H1 (cell line): ENCODE measurements around the gene SOD2. TPM values are rescaled to one million over a fixed set of nuclear protein-coding genes. Genes with fewer than 3 reads are reported as not detected.

Experiments used
- CTCF ChIA-PET: fragments of 300-600 bp; sonication (Branson Sonifier 250); formaldehyde crosslinking; loops from one replicate; lab custom pipeline; 2021; ENCODE audit not compliant: partially characterized antibody; lab: Charles Lee
- POLR2A ChIA-PET: fragments of 300-600 bp; sonication (Branson Sonifier 250); formaldehyde crosslinking; loops from one replicate; lab custom pipeline; 2021; ENCODE audit warnings: inconsistent platforms; ENCODE audit not compliant: partially characterized antibody; lab: Charles Lee
- DNase-seq, 2 experiments: peaks; one replicate each; pipeline versions ENCODE4 v3.0.0 to v3.0.0-alpha.2; 2010 to 2022; ENCODE audit warnings: low spot score in 2 of 2, low read depth in 1 of 2, mixed read lengths in 1 of 2
- FAIRE-seq: peaks from 2 replicates; lab custom pipeline; 2011; peaks lifted over from hg19 to GRCh38; lab: Jason Lieb, UNC
- H2AFZ ChIP-seq: 2 replicates; pipeline ENCODE4 v1.8.1; 2012; ENCODE audit warnings: low read length, inconsistent platforms
- H2AK5ac ChIP-seq: 2 replicates; pipeline ENCODE4 v1.6.1; 2013; ENCODE audit warnings: low read depth, low read length
- H2BK120ac ChIP-seq: replicated peaks from 2 replicates; pipeline ENCODE3; 2013; ENCODE audit warnings: low read depth, low read length, inconsistent platforms
- H2BK12ac ChIP-seq: 2 replicates; pipeline ENCODE4 v1.6.1; 2013; ENCODE audit warnings: low read depth, low read length
- H2BK15ac ChIP-seq: 2 replicates; pipeline ENCODE4 v1.6.1; 2013; ENCODE audit warnings: low read length
- H2BK20ac ChIP-seq: 2 replicates; pipeline ENCODE4 v1.6.1; 2013; ENCODE audit warnings: low read length
- H2BK5ac ChIP-seq: 2 replicates; pipeline ENCODE4 v1.6.1; 2013; ENCODE audit warnings: low read depth, low read length
- H3K14ac ChIP-seq: 2 replicates; pipeline ENCODE4 v1.6.1; 2013; ENCODE audit warnings: inconsistent platforms; ENCODE audit not compliant: insufficient read length
- H3K18ac ChIP-seq: 2 replicates; pipeline ENCODE4 v1.6.1; 2013; ENCODE audit warnings: low read length; ENCODE audit errors: extremely low read depth
- H3K23ac ChIP-seq: 2 replicates; pipeline ENCODE4 v1.6.1; 2013; ENCODE audit warnings: inconsistent platforms; ENCODE audit not compliant: insufficient read length
- H3K23me2 ChIP-seq: 2 replicates; pipeline ENCODE4 v1.6.1; 2013; ENCODE audit warnings: low read depth, low read length
- H3K27ac ChIP-seq: 2 replicates; pipeline ENCODE4 v1.6.1; 2011; ENCODE audit warnings: low read depth, low read length, inconsistent platforms
- H3K27me3 ChIP-seq, 4 experiments: replicated peaks in 1 of 4; 1 replicate in 1 of 4; 2 replicates in 3 of 4; pipeline versions ENCODE4 v1.6.1 to v1.8.1; 2011 to 2013; ENCODE audit warnings: low read length in 3 of 4, mild to moderate bottlenecking in 3 of 4, inconsistent platforms in 2 of 4, mixed read lengths in 2 of 4, moderate library complexity in 1 of 4; ENCODE audit not compliant: control insufficient read depth in 3 of 4, insufficient read depth in 3 of 4; ENCODE audit errors: extremely low read depth in 1 of 4
- H3K36me3 ChIP-seq, 4 experiments: 2 replicates each; pipeline versions ENCODE4 v1.6.1 to v1.8.1; 2011 to 2013; ENCODE audit warnings: mild to moderate bottlenecking in 4 of 4, low read length in 3 of 4, moderate library complexity in 2 of 4, control low read depth in 1 of 4, inconsistent platforms in 1 of 4; ENCODE audit not compliant: insufficient read depth in 4 of 4, control insufficient read depth in 2 of 4
- H3K4ac ChIP-seq: replicated peaks from 2 replicates; pipeline ENCODE3; 2013; ENCODE audit warnings: low read length, low read depth, mixed read lengths, inconsistent platforms; ENCODE audit not compliant: insufficient read length
- H3K4me1 ChIP-seq, 4 experiments: replicated peaks in 1 of 4; 1 replicate in 1 of 4; 2 replicates in 3 of 4; pipeline versions ENCODE4 v1.6.1 to v1.8.1; 2011 to 2013; ENCODE audit warnings: low read length in 3 of 4, inconsistent platforms in 2 of 4, mixed read lengths in 1 of 4; ENCODE audit not compliant: insufficient read depth in 4 of 4, control insufficient read depth in 3 of 4
- H3K4me2 ChIP-seq, 2 experiments: 2 replicates each; pipeline versions ENCODE4 v1.6.1 to v1.8.1; 2011 to 2013; ENCODE audit warnings: low read depth in 2 of 2, low read length in 2 of 2, control low read depth in 1 of 2, inconsistent platforms in 1 of 2, mild to moderate bottlenecking in 1 of 2; ENCODE audit not compliant: insufficient read depth in 1 of 2
- H3K4me3 ChIP-seq, 4 experiments: fragments of 200-600, 300-600 bp in 1 of 4; sonication (generic), shearing (Covaris generic), sonication (Bioruptor Twin) in 1 of 4; 2 replicates each; pipeline versions ENCODE4 v1.5.1 to v1.8.1; 2011 to 2016; ENCODE audit warnings: low read length in 4 of 4, low read depth in 3 of 4, control low read depth in 2 of 4, inconsistent platforms in 2 of 4, mild to moderate bottlenecking in 2 of 4, mixed read lengths in 1 of 4, moderate library complexity in 1 of 4; ENCODE audit not compliant: insufficient read depth in 2 of 4; ENCODE audit errors: extremely low read depth in 1 of 4
- H3K56ac ChIP-seq: replicated peaks from 2 replicates; pipeline ENCODE3; 2013; ENCODE audit warnings: low read depth, mild to moderate bottlenecking, mixed read lengths, low read length, inconsistent platforms; ENCODE audit not compliant: insufficient read length
- H3K79me1 ChIP-seq: 2 replicates; pipeline ENCODE4 v1.6.1; 2013; ENCODE audit warnings: low read depth, low read length, control low read depth
- H3K79me2 ChIP-seq, 2 experiments: 2 replicates each; pipeline versions ENCODE4 v1.6.1 to v1.8.1; 2012 to 2013; ENCODE audit warnings: low read length in 2 of 2, mild to moderate bottlenecking in 2 of 2, inconsistent platforms in 1 of 2; ENCODE audit not compliant: insufficient read depth in 2 of 2, control insufficient read depth in 1 of 2
- H3K9ac ChIP-seq, 4 experiments: replicated peaks in 1 of 4; 1 replicate in 1 of 4; 2 replicates in 3 of 4; pipeline versions ENCODE4 v1.6.1 to v1.8.1; 2011 to 2013; ENCODE audit warnings: low read depth in 3 of 4, low read length in 3 of 4, control low read depth in 2 of 4, mild to moderate bottlenecking in 2 of 4, moderate library complexity in 2 of 4, inconsistent platforms in 1 of 4; ENCODE audit errors: extremely low read depth in 1 of 4
- H3K9me3 ChIP-seq, 2 experiments: 2 replicates each; pipeline versions ENCODE4 v1.6.1 to v1.8.1; 2012 to 2013; ENCODE audit warnings: mild to moderate bottlenecking in 2 of 2, moderate library complexity in 2 of 2, control low read depth in 1 of 2, inconsistent platforms in 1 of 2, low read depth in 1 of 2, low read length in 1 of 2, mixed read lengths in 1 of 2; ENCODE audit not compliant: insufficient read depth in 2 of 2
- H4K20me1 ChIP-seq, 2 experiments: replicated peaks in 1 of 2; 2 replicates each; pipeline versions ENCODE3 to v1.8.1; 2011 to 2013; ENCODE audit warnings: inconsistent platforms in 2 of 2, low read length in 2 of 2, mild to moderate bottlenecking in 1 of 2; ENCODE audit not compliant: insufficient read depth in 2 of 2, control insufficient read depth in 1 of 2
- H4K5ac ChIP-seq: 2 replicates; pipeline ENCODE4 v1.6.1; 2013; ENCODE audit warnings: low read length, low read depth, mixed read lengths, inconsistent platforms; ENCODE audit not compliant: insufficient read length
- H4K8ac ChIP-seq: 2 replicates; pipeline ENCODE4 v1.8.0; 2013; ENCODE audit warnings: mild to moderate bottlenecking, moderate library complexity, low read length, inconsistent platforms; ENCODE audit not compliant: insufficient read depth; ENCODE audit errors: extremely low read depth
- H4K91ac ChIP-seq: replicated peaks from 2 replicates; pipeline ENCODE3; 2013; ENCODE audit warnings: low read length, mixed read lengths, inconsistent platforms; ENCODE audit not compliant: insufficient read length
- POLR2AphosphoS5 ChIP-seq: IDR thresholded peaks from 2 replicates; pipeline ENCODE4 v1.6.1; 2011; ENCODE audit warnings: low read depth, low read length
- SIRT6 ChIP-seq: IDR thresholded peaks from one replicate; pipeline ENCODE4 v1.7.1; 2012; ENCODE audit warnings: low read length, inconsistent platforms
- YY1 ChIP-seq: IDR thresholded peaks from 2 replicates; pipeline ENCODE4 v1.6.1; 2011; ENCODE audit warnings: low read depth, mild to moderate bottlenecking, low read length
- WGBS, 2 experiments: shearing (Covaris generic) in 1 of 2; methylation state at CpG; one replicate each; pipeline versions ENCODE4 v1.1.6 to v1.1.7; 2013 to 2015; ENCODE audit warnings: low lambda C conversion rate in 2 of 2, mixed read lengths in 2 of 2, inconsistent platforms in 1 of 2, low coverage in 1 of 2, missing lambda C conversion rate in 1 of 2; ENCODE audit not compliant: insufficient replicate concordance in 2 of 2, insufficient coverage in 1 of 2, insufficient read length in 1 of 2; ENCODE audit errors: extremely low coverage in 1 of 2, missing lambda C conversion rate in 1 of 2; 5-methylcytosine and 5-hydroxymethylcytosine counted together
- polyA plus RNA-seq, 7 experiments: library from polyadenylated mRNA; depleted of rRNA in 3 of 7; stranded (reverse) in 5 of 7; unstranded in 2 of 7; fragments of >200 nt in 5 of 7; fragments of 200-250 nt in 2 of 7; gene quantifications; 1 replicate in 5 of 7; 2 replicates in 1 of 7; 4 replicates in 1 of 7; pipeline versions ENCODE4 v1.2.1 to v1.2.3, GENCODE V29; 2011 to 2013; ENCODE audit warnings: missing spikeins in 2 of 7, mixed read lengths in 2 of 7
- total RNA-seq: library from RNA; stranded (reverse); fragmentation: NEBNext Ultra II Directional; extraction: Animal tissue kit (Norgen Biotek cat#: 25700); gene quantifications from 2 replicates; pipeline ENCODE4 v1.2.1, GENCODE V29; 2021

SOD2 gene
- total and polyA plus RNA-seq, 2 of the 8 experiments (the other 6 are each of a cell fraction or from before 2014, with no cell fraction given), result 31.1 to 88.7 TPM

DNA sequence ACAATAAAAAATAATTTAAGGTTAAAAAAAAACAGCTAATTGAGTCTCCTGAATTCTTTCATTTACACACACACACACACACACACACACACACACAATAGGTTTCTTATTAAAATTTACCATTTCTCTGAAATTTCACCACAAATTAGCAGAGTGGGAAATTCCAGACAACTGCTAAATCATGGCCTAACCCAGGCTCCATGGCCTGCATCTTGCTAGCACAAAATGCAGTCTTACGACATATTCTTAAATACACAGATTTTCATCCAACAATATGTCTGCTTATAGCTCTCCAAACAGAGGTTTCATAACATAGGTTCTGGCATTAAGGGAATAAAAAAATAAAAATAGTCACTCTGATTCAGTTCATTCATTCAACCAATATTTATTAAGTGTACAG is 46.9 kb downstream of the SOD2 start:
- Histone ChIP-seq H3K23ac (no peak overlapping the region), H4K20me1 (no peaks in the 10 kb centered on the region), H3K14ac (no peak overlapping the region), H2BK20ac (no peak overlapping the region), H2AK5ac (no peak overlapping the region), H3K23me2 (no peaks in the 10 kb centered on the region), H3K4me1 (no peaks in the 10 kb centered on the region; a peak in 1 of 7 replicates), H2BK5ac (no peak overlapping the region), H3K79me1 (no peaks in the 10 kb centered on the region), H3K4me2 (no peak overlapping the region), H3K56ac (no peak overlapping the region), H2AFZ (no peak overlapping the region), H3K4me3 (no peak overlapping the region), H4K5ac (no peak overlapping the region), H4K8ac (no peak overlapping the region), H3K9ac (no peak overlapping the region), H2BK15ac (no peak overlapping the region), H3K4ac (no peak overlapping the region), H3K27me3 (no peaks in the 10 kb centered on the region), H3K79me2 (no peaks in the 10 kb centered on the region), H3K36me3 (no peaks in the 10 kb centered on the region), H3K18ac (no peak overlapping the region), H3K27ac (no peak overlapping the region), H4K91ac (no peak overlapping the region), H3K9me3 (peaks cover 43 to 44% of the 10 kb centered on the region in 2 experiments; a peak in 3 of 4 replicates), H2BK120ac (no peak overlapping the region), H2BK12ac (no peak overlapping the region)
- POLR2A ChIA-PET, result no interaction called here
- CTCF ChIA-PET, result interaction anchor here (0.6 to 2.5 kb wide), 3 partner anchors 9 to 888 kb away, joined by 4 to 11 read pairs (median 4); no protein-coding TSS in a partner anchor
- no peak for FAIRE-seq
- no peak for DNase-seq
- 84% methylated on average over 1 of the region's 1 CpG; no CpG with 5 or more reads in 1 of the 2 experiments for WGBS, 2 experiments
- TF ChIP-seq SIRT6 (no peak), YY1 (no peak), POLR2AphosphoS5 (no peak)
